Limb (tissue), 2 donors: ENCODE results near the gene ABLIM2.
A peak's percentile ranks its signal among the peaks of the same experiment; 100 is the strongest.

Experiments used
- DNase-seq, 2 donors: peaks; one replicate each; pipeline ENCODE4 v3.0.0-alpha.2; 2016; ENCODE audit errors: extremely low spot score in 2 of 2

Gene ABLIM2

DNA sequence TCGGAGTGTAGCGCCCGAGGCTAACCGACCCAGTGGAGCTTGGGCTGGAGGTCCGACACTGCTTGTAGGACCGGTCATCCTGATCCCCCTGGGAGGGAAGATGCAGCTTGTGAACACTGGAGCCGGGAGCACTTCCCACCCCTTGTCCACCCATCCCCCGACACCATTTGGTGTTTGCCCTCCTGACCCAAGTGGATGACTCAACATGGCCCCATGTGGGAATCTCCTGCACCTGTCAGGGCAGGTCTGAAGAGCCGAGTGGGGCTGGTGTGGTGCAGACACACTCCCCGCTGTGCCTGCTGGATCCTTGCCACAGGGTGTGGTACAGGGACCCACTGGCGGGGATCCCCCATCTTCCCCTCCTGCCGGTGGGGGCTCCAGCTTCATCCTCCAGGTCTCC is 128.9 kb downstream of the ABLIM2 start:
- DNase-seq: peak in 1 of 2 donors; percentile 36

DNA sequence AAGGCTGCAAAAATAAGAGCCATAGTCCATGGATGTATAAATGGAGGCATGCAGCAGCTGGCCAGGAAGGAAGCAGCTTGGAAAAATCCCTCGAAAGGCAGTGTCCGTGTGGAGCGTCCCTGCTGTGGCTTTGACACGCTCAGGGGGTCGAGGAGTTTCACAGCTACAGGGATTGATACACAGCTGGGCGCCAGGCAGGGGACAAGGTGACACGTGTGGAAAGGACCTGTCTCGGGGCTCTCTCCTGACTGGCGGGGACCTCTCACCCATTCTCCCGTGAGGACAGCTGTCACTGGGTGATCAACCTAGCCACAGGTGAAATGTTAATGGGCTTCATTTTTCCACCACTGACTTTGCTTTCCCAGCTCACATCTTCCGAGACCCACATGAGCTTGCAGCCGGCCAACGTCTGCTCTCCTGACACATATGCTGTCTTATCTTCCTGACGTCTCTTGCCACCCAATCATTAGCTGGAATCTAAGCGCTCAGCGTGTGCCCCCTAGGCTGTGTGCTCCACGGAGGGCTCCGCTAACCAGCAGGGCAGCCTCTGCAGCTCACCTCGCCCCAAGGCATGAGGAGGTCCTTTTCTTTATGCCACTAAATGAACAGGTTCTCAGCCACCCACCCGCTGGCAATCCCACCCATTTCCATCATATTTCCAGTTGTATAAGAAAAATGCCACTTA is 129.6 kb downstream of the ABLIM2 start:
- DNase-seq: no peak

DNA sequence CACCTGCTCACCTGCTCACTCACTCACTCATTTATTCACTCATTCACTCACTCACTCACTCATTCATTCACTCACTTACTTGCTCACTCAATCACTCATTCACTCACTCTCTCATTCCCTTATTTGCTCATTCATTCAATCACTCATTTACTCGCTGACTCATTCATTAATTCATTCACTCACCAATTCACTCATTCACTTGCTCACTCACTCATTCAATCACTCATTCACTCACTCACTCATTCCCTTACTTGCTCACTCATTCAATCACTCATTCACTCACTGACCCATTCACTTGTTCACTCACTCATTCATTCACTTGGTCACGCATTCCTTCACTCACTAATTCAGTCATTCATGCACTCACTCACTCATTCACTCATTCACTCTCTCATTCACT is 130.2 kb downstream of the ABLIM2 start:
- DNase-seq: no peak

DNA sequence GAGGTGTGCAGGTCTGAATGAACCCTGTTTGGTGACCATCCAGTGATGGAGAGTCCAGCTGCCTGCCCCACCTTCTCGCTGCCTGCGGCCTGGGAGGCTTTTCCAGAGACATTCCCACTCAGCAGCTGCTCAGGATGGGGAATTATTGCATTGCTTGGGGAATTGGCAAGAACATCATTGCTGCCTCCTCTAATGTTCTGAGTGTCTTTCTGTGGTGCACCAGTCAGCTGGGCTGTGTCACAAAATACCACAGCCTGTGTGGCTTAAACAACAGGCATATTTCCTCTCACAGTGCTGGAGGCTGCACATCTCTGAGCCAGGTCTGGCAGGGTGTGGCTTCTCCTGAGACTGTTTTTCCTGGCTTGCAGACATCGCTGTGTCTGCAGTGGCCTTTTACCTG is 132.2 kb downstream of the ABLIM2 start:
- DNase-seq: no peak

DNA sequence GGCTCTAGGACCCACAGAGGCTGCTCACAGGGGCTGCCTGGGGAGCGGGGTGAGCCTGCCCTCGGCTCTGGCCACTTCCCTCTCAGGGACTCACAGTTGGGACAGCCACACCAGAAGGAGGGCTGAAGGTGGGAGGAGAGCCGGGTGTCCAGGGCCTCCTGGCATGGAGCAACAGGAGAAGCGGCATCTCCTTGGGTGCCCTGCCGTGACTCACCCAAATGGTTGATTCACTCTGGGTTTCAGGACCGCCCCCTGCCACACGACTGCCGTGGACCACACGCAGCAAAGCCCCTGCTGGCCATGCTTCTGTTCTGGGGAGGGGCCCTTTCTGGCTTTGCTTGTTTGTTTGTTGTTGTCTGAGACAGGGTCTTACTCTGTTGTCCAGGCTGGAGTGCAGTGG is 132.9 kb downstream of the ABLIM2 start:
- no peak for DNase-seq

DNA sequence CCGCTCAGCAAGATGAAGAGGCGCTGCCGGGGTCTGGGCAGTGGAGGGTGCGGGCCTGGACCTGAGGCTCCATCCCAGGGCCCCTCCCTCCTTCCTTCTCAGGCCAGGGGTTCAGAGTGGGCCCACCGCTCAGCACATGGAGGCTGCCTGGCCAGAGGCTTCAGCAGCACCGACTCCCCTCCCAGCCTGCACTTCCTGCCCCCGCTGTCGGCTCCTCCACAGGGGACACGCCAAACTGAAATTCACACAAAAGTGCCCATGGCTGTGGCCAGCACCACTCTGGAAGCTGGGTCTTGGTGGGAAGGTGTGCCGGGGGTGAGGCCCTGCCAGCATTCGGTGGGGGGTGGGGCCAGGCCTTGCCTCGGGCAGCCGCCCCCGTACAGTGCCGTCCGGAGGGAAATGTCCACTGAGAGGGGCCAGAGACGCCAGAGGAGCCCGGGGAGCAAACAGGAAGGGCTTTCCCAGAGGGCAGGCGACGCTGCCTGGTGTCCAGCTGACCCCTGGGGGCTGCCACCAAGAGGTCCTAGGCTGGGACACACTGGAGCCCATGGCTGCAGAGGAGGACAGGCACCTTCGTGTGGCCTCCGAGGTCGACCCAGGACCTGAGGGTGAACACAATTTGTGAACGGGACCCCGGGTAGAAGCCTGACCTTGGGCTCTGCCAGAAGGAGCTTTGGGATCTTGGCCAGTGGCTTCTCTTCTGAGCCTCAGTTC is 134.4 kb downstream of the ABLIM2 start:
- DNase-seq: no peak

DNA sequence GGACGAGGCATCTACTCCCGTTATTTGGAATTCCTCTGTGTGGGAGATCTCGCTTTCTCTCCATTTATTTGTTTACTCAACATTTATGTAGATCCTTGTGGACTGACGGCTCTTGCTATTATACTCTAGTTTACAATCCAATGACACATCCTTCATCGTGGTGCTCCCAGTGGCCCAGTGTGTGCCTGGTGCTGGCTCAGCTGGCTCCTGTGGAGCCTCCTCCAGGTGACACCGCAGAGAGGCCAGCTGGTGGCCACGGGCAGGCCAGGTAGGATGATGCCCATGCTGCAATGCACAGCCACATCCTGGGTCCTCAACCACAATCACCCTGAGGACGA is 134.9 kb downstream of the ABLIM2 start:
- no peak for DNase-seq

DNA sequence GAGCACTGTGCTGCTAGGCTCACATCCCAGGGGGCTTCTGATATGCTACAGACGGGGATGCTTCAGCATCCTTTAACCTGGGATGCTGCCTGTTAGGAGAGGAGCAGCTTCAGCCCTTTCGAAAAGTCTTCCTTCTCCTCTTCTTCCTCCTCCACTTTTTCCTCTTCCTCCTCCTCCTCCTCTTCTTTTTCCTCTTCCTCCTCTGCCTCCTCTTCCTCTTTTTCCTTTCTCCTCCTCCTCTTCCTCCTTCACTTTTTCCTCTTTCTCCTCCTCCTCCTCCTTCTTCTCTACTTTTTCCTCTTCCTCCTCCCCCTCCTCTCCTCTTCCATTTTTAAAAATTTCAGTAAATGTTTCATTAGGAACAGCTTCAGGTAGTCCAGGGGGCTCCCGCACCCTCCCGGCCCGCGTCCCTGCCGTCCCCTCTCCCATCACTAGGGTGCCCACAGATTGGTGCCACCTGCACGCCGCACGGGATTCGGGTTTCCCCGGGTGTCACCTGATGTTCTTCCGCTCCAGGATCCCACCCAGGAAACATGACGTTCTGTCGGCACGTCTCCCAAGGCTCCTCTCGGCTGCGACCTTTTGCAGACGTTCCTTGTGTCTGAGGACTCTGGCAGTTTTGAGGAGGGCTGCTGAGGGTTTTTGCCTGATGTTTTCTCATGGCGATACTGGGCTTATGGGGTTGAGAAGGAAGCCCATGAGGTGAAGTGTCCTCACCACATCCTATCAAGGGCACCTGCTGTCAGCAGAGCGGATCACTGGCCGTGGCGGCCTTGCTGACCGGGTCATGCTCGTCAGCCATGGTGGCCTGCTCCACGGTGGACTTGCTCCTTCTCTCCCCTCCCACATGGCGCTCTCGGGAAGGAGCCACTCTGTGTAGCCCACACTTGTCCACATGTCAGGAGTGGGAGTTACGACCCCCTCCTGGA is 135.6 kb downstream of the ABLIM2 start:
- DNase-seq: no peak

DNA sequence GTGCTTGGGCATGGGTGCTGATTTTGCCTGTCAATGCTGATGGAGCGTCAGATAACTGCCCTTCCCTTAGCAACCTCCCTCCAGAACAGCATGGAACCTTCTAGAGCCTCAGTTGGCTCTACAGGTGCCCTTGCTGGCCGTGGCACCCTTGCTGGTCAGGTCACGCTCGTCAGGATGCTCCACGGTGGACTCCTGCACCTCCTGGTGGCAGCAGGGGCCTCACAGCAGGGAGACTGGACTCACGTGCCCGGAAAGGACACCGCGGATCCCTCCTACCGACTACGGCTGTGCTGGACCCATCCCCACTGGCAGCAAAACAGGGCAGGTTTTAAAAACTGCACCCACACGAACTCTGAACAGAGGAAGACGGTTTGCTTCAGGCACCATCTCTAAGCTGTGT is 136.8 kb downstream of the ABLIM2 start:
- no peak for DNase-seq

DNA sequence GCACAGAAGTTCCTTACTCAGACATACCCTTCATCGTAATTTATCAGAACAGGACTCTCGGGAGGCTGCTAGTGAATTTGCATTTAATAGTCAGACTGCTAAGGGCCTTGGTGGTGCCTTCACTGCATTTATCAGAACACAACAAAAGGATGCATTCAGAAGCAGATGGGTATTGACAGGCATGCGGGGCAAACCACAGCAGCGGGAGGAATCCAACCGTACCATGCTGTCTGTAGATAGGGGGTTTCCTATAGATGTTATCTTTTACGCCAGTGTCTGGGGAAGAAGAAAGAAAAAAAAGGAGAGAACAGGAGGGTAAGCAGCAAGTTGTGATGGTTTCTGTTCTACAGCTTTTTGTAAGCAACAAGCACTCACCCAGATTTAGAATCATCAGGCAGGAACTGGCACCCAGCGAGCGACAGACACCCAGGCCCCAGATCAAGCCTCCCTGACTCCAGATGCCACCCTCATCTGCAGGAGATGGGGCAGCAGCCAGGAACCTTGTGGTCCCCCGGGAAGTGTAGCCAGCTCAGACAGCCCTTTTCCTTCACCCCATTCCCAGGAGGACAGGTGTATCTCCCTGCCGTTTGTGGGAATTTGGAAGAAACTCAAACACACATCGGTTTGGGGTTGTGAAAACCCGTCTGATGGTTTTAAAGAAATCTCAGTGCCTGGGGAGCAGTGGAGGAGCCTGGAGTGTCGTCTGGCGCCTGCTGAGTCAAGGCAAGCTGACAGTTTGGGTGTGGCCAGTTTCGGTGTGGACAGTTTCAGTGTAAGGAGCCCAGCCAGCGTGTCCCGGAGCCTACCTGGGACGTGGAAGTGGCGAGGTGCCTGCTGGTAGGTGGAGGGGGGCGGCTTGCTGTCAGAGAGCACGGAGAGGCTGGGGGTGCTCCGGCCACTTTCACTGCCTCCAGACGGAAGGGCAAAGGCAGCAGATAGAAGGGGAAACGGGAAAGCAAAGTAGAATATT is 138.9 kb downstream of the ABLIM2 start:
- DNase-seq: no peak

DNA sequence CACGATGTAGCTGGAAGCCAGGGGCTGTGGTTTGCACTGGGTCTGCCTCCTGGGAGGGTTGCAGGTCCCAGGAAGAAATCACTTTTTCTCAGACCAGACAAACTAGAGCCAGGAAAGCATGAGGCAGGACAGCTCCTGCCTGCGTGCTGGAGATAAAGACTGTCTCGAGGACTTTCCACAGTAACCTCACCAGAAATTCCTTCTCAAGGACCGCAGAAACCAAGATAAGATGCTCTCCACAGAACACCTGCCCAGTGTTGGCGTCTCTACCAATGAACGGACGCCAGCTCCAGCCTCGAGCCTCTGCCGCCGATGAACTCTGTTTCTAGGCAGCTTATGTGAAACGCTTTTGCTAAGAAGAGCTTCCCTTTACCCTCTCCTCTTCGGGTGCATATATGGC is 142.1 kb downstream of the ABLIM2 start:
- DNase-seq: no peak

DNA sequence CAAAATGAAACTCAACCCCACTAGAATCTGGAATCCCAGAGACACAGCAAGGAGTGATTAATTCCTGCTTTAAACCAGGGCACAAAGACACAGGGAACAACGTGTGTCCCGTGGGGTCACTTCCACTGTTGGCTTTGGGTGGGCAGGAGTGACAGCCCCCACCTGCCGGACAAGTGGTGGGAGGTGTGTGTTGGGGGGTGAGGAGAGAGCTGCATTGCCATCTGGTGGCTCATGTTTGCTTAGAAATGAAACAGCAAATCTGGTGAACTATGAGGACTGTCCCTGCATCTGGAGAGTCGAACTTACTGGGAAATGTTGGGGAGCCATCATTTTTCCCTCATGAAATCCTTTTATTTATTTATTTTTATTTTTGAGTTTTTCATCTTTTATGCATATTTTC is 143.1 kb downstream of the ABLIM2 start:
- no peak for DNase-seq

DNA sequence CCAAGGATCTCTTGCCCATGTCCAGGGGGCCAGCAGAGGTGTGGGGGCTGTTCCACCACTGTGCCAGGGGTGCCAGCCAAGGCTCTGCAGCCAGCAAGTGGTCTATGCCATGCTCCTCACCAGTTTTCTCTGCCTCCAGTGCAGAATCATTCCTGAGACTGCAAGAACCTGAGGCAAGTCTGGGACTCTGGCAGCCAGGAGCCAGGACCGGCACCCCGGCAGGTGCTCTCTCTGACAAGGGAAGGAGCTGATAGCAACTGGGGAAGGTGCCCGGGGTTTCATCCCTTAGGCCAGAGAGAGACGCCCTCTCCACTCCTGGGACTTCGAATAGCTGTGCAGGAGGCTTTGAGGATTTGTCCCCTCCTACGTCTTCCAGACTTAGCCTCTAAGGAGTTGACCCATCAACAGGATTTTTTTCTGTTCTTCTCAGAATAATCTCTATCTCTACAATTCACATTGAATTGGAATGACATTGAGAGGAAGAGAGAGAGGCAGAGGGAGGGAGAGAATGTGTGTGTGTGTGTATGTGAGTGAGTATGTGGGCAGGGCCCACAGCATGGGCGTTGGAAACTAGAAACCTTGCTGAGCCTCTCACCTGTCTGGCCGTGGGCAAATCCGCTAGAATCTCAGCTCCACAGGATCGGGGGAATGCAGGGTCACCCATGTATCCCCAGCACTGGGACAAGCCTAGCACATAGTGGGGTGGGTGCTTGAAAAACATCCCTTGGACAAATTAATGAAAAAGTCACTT is 144.5 kb downstream of the ABLIM2 start:
- DNase-seq: no peak

DNA sequence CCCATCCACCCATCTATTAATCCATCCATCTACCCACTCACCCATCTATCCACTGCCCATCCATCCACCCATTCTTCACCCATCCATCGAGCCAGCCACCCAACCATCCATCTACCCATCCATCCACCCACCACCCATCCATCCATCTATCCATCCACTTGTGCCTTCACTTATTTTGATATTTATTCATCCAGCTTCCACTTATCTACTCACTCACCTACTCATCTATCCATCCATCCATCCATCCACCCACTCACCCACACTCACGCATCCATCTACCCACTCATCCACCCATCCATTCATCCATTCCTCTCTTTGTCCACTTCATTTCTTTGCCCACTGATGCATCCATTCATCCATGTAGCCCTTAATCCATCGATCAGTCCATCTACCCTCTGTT is 146.1 kb downstream of the ABLIM2 start:
- no peak for DNase-seq

DNA sequence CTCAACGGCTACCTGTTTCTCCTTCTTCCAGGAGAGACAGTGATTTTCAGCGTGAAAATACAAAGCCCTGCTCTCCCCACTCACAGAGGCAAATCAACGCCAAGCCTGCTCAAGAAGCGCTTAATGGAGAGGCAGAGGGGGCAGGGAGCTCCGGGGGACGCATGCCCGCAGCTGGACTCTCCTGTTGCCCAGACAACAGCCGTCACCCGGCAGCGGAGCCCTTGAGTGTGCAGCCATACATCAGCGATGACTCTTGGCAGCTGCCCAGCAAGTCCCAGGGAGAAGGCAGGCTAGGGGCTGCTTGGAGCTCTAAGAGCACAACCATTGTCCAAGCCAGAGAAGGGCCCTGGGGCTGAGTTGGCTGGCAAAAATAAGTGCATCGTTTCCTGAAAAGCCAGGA is 148.0 kb downstream of the ABLIM2 start:
- DNase-seq: peak; percentile 73 to 91

DNA sequence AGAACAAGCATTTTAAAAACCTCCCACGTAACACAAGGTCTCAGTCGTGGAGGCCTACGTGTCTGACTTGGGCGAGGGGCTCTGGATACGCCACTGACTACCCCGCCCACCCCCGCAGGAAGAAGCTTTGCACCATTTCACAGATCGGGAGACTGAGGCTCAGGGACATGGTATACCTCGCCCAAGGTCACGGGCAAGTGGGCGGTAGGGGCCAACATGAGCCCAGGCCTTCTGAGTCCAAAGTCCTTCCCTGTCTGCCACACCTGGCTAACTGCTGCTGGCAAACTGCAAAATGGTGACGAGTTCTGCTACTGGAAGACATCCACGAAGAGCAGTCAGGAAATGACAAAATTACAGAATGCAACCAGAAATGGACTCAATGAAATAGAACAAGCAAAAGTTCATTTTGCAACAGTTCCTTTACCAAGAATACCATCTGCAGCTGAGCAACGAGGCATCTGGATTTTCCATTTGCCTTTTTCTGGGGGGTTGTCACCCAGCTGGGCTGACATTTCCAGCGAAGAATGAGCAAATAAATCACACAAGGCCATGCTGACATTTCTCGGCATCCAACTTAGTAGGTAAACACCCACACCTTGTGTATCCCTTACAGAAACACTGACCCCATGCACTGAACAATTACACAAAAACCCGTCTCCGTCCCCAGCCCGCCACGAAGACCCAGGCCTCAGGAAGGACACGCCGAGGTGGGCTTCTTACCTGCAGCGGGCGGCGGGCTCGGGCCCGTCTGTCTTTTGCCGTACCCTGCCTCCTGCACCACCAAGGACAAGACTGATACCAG is 148.7 kb downstream of the ABLIM2 start:
- DNase-seq: no peak

DNA sequence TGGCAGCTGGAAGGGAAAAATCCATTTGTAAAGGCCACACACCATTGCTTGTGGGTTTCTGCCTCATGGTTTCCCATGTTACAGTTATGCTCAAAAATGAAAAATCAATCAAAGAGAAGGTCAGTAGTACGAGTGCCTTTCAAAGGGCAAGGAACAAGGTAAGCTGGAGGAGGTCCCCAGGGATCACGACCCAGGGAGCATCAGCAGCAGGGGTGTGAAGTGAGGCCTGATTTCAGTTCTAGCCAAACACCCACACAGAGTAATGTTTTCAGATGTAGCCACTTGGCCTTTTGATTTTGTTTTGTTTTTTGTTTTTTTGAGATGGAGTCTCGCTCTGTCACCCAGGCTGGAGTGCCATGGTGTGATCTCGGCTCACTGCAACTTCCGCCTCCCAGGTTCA is 149.5 kb downstream of the ABLIM2 start:
- no peak for DNase-seq

DNA sequence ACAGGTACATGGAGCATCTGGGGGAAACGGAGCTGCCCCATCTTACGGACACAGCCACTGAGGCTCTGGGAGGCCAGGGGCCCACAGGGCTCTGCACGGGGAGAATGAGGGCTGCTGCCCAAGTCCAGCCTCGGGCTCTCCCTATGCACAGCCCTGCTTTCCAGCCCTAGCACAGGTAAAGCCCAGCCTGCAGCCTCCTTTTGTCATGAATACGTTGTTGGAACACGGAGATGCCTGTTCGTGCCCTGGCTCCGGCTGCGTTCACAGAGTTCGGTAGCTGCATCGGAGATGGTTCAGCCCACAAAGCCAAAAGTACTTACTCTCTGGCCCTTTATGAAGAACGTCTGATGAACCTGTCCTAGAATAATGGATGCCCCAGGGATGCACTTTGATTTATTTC is 150.2 kb downstream of the ABLIM2 start:
- no peak for DNase-seq

DNA sequence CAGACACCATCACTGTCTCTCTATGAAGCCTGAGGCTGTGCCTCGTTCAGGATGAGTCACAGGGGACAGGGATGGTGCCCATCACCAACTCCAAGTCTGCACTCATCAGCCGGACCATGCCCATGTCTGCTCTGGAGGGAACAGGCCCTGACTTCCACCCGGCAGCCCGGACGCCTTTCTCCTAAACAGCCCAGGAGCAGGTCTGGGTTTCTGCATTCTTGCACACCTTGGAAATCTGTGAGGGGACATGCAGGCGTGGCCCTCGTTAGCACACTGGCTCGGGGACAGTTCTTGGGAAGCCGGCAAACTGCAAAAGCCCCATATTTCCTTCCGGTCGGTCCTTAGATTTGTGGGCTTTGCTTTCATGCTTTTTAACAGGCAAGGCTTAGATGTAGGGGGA is 151.0 kb downstream of the ABLIM2 start:
- no peak for DNase-seq

DNA sequence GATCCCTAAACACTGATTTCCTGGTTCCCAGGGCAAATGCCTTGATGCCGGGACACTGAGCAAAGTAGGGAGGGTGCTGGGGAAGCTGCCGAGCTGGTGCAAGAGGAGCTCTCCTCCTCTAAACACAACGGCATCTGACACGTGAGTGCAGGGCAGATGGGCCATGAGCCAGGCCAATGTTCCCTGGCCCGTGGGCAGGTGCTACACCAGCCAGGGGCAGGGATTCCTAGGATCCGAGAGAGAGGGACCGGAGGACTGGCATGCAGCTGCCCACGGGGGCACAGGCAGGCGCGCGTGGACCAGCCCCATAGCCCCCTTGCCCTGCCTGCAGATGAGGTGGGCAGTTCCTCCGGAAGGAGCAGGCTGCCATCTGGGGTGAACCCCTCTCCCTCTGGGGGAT is 152.1 kb downstream of the ABLIM2 start:
- no peak for DNase-seq
